ENCODE measurements around the gene RFT1.
"Not testable (repeated sequence)": the region's sequence is repeated elsewhere in the genome, so short reads cannot be mapped to it uniquely, and the experiment has no call there.

RFT1 gene

GRCh38 chr3:53162672-53163443, 32.6 kb upstream of the RFT1 start:
- peak in 1 of 2 experiments; percentile 11 for DNase-seq

GRCh38 chr3:53161820-53162671, 31.8 kb upstream of the RFT1 start:
- DNase-seq: peak in 1 of 2 experiments; percentile 67

GRCh38 chr3:53161450-53161819, 31.2 kb upstream of the RFT1 start:
- no peak for DNase-seq

GRCh38 chr3:53160660-53161449, 30.6 kb upstream of the RFT1 start, which contains the start of gene PRKCD:
Gene PRKCD, plus strand, starts transcription at chr3:53161209. Its CDS starts 17,214 bp downstream, at chr3:53178423.
- peak; percentile 25 to 87 for DNase-seq

GRCh38 chr3:53160061-53160659, 29.9 kb upstream of the RFT1 start:
- DNase-seq: no peak

GRCh38 chr3:53159156-53160060, 29.2 kb upstream of the RFT1 start:
- DNase-seq: peak; percentile 79 to 85

GRCh38 chr3:53158765-53159155, 28.5 kb upstream of the RFT1 start:
- no peak for DNase-seq

GRCh38 chr3:53157974-53158580, 27.8 kb upstream of the RFT1 start:
- DNase-seq: no peak

GRCh38 chr3:53156368-53156834, 26.2 kb upstream of the RFT1 start:
- DNase-seq: no peak

GRCh38 chr3:53155760-53156159, 25.5 kb upstream of the RFT1 start:
- peak in 1 of 2 experiments; percentile 30 for DNase-seq

- no peak for DNase-seq
Observed at GRCh38 chr3:53154881-53155285, 24.6 kb upstream of the RFT1 start.

GRCh38 chr3:53153980-53154379, 23.7 kb upstream of the RFT1 start:
- DNase-seq: no peak

- no peak for DNase-seq
Observed at GRCh38 chr3:53153264-53153823, 23.1 kb upstream of the RFT1 start.

GRCh38 chr3:53151870-53152660, 21.8 kb upstream of the RFT1 start:
- DNase-seq: no peak

- no peak for DNase-seq
Observed at GRCh38 chr3:53151465-53151864, 21.2 kb upstream of the RFT1 start.

GRCh38 chr3:53151086-53151438, 20.8 kb upstream of the RFT1 start:
- DNase-seq: not testable (repeated sequence)

- DNase-seq: no peak
Observed at GRCh38 chr3:53150247-53151085, 20.2 kb upstream of the RFT1 start.

- no peak for DNase-seq
Observed at GRCh38 chr3:53149699-53150098, 19.5 kb upstream of the RFT1 start.

Measured in NCI-H526 (cell line).